Omental fat pad (tissue), 4 donors: ENCODE results near the gene AGAP1. TPM values are rescaled to one million over a fixed set of nuclear protein-coding genes. Genes with fewer than 3 reads are reported as not detected.

ENCODE experiments used
- ATAC-seq: fragments of 150-250 bp; one replicate; pipeline ENCODE4 v1.9.1; 2016; ENCODE audit warnings: mild to moderate bottlenecking, moderate library complexity; ENCODE audit not compliant: low FRiP score
- DNase-seq: peaks from one replicate; pipeline ENCODE4 v3.0.0-alpha.2; 2019; ENCODE audit warnings: low spot score
- CTCF ChIP-seq, 3 donors: fragments of 450-650 bp; IDR thresholded peaks; one replicate each; pipeline ENCODE4 v1.5.1; 2016 to 2017; ENCODE audit warnings: antibody characterized with exemption in 3 of 3, mild to moderate bottlenecking in 3 of 3, moderate library complexity in 2 of 3
- total RNA-seq, 4 donors: library from RNA; depleted of rRNA; stranded (reverse); fragments of >200 nt; gene quantifications; one replicate each; pipeline ENCODE4 v1.1.0, GENCODE V29; 2016

AGAP1 gene
- total RNA-seq, 4 donors from 2014 or later = 15.5 to 24.3 (median 16.2) TPM

GRCh38 chr2:235561450-235561849, 67.6 kb downstream of the AGAP1 start:
- no peak for TF ChIP-seq CTCF (IDR thresholded peaks at IDR 0.05)
- DNase-seq = no peak
- ATAC-seq = no peak

GRCh38 chr2:235562065-235562747, 68.4 kb downstream of the AGAP1 start:
- no peak for ATAC-seq
- DNase-seq = no peak
- TF ChIP-seq CTCF (IDR thresholded peaks at IDR 0.05) = no peak

GRCh38 chr2:235563056-235563910, 69.4 kb downstream of the AGAP1 start:
- ATAC-seq (no peak), DNase-seq (no peak)
- TF ChIP-seq CTCF (IDR thresholded peaks at IDR 0.05) = no peak

GRCh38 chr2:235564066-235564465, 70.2 kb downstream of the AGAP1 start:
- no peak for TF ChIP-seq CTCF (IDR thresholded peaks at IDR 0.05)
- no peak for ATAC-seq
- no peak for DNase-seq

- no peak for ATAC-seq
- DNase-seq = no peak
- TF ChIP-seq CTCF (IDR thresholded peaks at IDR 0.05) = no peak
Measured at GRCh38 chr2:235564884-235565530, 71.2 kb downstream of the AGAP1 start.

- ATAC-seq = no peak
- DNase-seq = no peak
- TF ChIP-seq CTCF (IDR thresholded peaks at IDR 0.05) = no peak
Measured at GRCh38 chr2:235566415-235566814, 72.6 kb downstream of the AGAP1 start.
